HG02970 (cell line): ENCODE measurements around the gene SNAPC2.
"Not testable (repeated sequence)": the region's sequence is repeated elsewhere in the genome, so short reads cannot be mapped to it uniquely, and the experiment has no call there.

Experiments
- ATAC-seq: cut with Tn5 transposase; IDR thresholded peaks from one replicate; pipeline ENCODE4 v1.9.1; 2021; ENCODE audit warnings: mild to moderate bottlenecking, moderate library complexity, moderate number of reproducible peaks; ENCODE audit not compliant: unreplicated experiment, low FRiP score

SNAPC2 gene

GRCh38 chr19:7908078-7908699 is 11.9 kb upstream of the SNAPC2 start:
- no peak for ATAC-seq

GRCh38 chr19:7908742-7909461 is 11.2 kb upstream of the SNAPC2 start:
- no peak for ATAC-seq

GRCh38 chr19:7909471-7910067 is 10.6 kb upstream of the SNAPC2 start:
- no peak for ATAC-seq

GRCh38 chr19:7910321-7911161 is 9.6 kb upstream of the SNAPC2 start:
- no peak for ATAC-seq

- ATAC-seq, result no peak
Measured at GRCh38 chr19:7911508-7912143, 8.5 kb upstream of the SNAPC2 start.

GRCh38 chr19:7912144-7912696 is 7.9 kb upstream of the SNAPC2 start:
- no peak for ATAC-seq

GRCh38 chr19:7912697-7913564 is 7.2 kb upstream of the SNAPC2 start:
- no peak for ATAC-seq

- no peak for ATAC-seq
Measured at GRCh38 chr19:7913652-7914051, 6.5 kb upstream of the SNAPC2 start.

- no peak for ATAC-seq
Measured at GRCh38 chr19:7914099-7914498, 6.0 kb upstream of the SNAPC2 start.

GRCh38 chr19:7914598-7915045 is 5.5 kb upstream of the SNAPC2 start, which contains the start of gene TGFBR3L:
TSS of gene TGFBR3L (plus strand) at chr19:7914830.
- ATAC-seq, result no peak

- ATAC-seq, result no peak
Measured at GRCh38 chr19:7915250-7916102, 4.7 kb upstream of the SNAPC2 start.

- ATAC-seq, result no peak
Measured at GRCh38 chr19:7916103-7916954, 3.8 kb upstream of the SNAPC2 start.

GRCh38 chr19:7916955-7917266 is 3.2 kb upstream of the SNAPC2 start:
- ATAC-seq, result no peak

GRCh38 chr19:7917267-7918061 is 2.7 kb upstream of the SNAPC2 start:
- no peak for ATAC-seq

- ATAC-seq, result not testable (repeated sequence)
Measured at GRCh38 chr19:7918062-7918614, 2.0 kb upstream of the SNAPC2 start.
